ENCODE results near the gene DHRS7B. TPM values are rescaled to one million over a fixed set of nuclear protein-coding genes. Genes with fewer than 3 reads are reported as not detected.
"Not testable (repeated sequence)": the region's sequence is repeated elsewhere in the genome, so short reads cannot be mapped to it uniquely, and the experiment has no call there.

The DHRS7B gene
- polyA plus RNA-seq, 4 donors = 37.6 to 40.9 (median 39.6) TPM

DNA sequence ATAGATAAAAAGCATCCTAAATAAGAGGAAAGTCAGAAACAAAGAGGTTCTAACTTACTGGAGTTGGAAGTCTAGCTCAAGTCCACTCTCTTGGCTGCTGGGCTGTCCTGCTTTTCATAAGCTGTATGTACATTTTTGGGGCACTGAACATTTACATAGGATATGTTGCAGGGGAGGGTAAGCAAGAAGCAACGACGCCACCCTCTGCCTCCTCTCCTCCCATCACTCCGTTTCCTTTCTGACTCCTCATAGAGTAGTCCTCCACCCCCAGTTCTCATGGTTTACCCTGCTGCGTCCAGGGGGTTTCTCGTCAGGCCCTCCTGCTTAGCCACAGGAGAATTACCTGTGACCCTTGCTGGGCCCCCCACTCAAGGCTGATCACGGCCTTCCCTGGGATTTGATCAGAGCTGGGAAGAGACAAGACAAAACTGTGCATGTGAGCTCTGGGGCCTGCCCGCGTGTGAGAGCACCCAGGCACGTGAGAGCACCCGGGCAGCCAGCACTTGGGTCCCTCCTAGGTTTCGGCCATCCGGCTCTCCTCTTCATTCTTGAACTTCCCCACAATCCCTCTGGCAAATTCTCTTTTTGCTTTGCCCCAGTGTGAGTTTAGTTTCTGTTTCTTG lies 50.1 kb downstream of the DHRS7B start:
- DNase-seq (ENCODE audit: low read depth in 4 of 4, low spot score in 2 of 4) = no peak

DNA sequence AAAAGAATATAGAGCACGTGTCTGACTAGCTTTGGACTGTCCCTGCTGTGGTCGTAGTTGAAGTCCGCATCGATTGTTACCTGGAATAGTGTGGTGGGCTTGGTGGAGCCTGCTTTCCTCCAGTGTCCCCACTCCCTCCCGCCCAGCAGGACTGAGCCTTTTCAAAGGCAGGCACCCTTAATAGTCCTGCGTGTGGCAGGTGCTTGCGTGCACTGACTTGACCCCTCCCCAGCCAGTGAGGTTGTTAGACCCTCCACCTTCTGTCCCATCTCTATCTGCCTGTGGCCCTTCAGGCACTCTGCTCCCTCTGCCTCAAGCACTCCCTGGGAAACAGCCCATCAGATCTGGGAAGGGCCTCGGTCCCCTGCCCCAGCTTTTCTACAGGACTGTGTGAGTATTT lies 50.6 kb downstream of the DHRS7B start:
- DNase-seq (ENCODE audit: low read depth in 4 of 4, low spot score in 2 of 4) = no peak

DNA sequence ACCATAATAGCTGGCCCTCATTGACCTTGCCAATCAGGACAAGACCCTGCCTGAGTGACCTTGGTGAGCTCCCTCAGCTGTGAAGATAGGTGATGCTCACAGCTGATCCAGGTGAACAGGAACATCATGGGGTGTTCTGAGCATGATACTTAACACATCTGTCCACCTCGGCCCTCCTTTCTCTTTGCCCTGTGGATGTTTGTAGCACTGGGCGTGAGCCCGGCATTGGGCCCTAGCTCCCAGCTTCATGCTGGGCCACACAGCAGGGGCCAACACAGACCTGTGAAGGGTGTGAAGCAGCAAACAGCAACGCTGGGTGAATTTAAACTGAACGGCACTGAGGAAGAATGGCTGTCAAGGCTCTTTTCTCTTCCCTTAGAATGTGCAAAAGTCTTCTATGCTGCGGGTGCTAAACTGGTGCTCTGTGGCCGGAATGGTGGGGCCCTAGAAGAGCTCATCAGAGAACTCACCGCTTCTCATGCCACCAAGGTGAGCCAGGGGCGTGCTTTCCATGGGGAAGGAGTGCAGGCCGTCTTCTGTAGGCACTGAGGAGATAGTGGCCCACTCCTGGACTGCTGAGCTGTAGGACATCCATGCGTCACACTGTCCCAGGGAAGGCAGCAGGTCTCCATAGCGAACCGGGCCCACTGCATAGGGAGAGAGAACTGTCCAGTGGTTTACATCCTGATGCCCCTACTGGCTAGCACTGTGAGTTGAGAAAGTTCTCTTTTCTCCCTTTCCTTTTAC lies 51.3 kb downstream of the DHRS7B start:
- no peak for DNase-seq (ENCODE audit: low read depth in 4 of 4, low spot score in 2 of 4)

DNA sequence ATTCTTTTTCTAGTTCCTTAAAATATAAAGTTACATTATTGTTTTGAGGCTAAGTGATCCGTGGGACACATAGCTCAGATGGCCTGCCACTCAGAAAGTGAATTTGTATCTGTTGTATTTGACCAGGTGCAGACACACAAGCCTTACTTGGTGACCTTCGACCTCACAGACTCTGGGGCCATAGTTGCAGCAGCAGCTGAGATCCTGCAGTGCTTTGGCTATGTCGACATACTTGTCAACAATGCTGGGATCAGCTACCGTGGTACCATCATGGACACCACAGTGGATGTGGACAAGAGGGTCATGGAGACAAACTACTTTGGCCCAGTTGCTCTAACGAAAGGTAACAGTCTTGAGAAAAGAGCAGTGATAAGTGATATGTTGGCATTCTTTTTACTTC lies 56.7 kb downstream of the DHRS7B start:
- DNase-seq (ENCODE audit: low read depth in 4 of 4, low spot score in 2 of 4) = no peak

DNA sequence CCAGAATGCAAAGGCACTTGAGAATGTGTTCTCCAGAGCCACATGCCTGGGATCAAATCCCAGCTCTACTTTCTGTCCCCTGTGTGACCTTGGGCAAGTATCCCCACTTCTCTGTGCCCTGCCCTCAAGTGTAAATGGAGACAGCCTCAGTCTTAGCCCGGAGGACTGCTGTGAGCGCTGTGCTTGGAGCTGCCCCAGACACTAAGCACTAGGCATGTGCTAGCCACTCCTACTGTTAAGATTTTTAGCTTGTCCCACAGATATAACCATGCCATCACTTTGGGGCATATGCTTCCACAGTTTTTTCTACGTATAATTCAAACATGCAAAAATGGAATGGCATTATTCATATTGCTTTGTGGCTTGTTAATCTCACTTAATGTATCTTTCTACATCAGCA lies 57.8 kb downstream of the DHRS7B start:
- DNase-seq (ENCODE audit: low read depth in 4 of 4, low spot score in 2 of 4) = no peak

DNA sequence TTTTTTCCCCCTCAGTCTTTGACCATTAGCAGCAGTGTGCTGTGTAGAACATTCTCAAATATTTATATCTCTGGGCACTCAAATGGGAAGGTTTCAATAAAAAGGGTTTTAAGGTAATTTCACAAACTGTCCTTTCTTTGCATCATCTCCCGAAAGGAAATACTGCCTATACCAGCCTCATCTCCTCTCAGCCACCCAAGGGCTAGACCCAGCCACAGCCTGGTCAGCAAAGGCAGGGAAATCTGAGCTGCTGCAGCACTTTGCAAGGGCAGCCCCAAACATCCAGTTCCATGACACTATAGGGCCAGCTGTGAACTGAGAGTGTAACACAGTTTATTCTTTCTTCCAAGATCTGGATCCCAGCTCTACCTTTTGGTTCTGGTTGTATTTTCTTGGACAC lies 58.3 kb downstream of the DHRS7B start:
- DNase-seq (ENCODE audit: low read depth in 4 of 4, low spot score in 2 of 4) = no peak

DNA sequence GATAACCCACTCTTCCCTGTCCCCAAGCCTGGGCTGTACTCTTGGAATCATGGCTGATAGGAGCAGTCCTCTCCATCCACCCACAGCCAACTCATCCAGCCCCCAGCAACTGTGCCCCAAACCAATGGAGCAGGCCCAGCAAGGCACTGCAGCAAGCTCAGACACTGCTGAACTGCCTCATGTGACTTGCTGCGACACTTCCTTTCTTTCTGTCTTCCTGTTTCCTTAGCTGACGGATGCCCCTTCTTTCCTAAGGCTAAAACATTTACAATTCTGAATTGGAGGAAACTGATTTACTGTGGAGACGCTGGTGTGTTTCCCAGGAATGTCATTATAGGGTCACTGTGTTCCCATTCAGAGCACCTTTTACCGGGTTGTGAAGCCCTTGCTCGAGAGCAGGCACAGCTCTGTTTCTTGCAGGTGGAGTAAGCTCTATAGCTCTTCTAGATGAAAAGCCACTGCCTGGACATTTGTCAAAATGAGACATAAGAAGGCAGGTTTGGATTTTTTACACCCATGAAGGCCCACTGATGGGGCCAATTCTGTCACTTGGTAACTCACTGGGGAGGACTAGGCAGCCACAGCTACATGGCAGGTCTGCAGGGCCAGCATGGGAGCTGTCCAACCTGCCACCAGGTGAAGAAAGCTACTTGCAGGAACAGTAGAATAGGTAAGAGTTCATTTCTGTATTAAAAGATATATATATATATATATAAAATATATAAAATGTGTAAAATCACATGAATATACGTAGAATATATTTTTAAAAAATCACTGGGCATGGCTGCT lies 59.8 kb downstream of the DHRS7B start:
- no peak for DNase-seq (ENCODE audit: low read depth in 4 of 4, low spot score in 2 of 4)

DNA sequence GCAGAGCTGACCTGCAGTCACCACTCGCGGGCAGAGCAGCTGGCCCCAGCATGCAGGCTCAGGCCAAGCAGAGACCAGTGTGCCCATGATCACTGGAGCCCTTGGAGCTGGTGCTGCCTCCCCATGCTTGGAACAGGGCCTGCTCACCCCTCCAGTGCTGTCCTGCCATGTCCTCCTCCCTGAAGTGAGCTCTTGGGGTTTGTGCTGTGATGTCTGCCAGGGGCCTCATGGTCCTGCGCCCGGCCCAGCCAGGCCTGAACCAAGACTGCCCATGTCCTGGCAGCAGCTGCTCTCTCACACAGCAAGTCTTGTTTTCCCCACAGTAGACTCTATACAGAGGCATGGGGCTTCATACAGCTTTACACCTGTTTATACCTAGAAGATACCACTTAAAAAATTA lies 62.6 kb downstream of the DHRS7B start:
- DNase-seq (ENCODE audit: low read depth in 4 of 4, low spot score in 2 of 4) = no peak

DNA sequence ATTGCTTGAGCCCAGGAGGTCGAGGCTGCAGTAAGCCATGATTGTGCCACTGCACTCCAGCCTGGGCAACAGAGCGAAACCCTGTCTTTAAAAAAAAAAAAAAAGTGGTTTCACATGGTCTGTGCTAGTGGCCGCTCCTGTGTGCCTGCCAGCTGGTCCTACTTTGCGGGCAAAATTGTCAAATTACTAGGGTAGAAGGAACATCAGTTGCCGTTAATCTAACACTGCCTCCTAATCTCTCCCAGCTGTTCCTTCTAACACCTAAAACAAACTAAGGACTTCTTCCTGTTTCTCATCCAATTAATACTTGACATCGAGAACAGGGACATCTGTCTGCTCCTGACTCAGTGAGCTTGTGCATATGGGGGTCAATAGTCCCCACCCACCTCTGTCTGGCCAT lies 63.3 kb downstream of the DHRS7B start:
- DNase-seq (ENCODE audit: low read depth in 4 of 4, low spot score in 2 of 4) = no peak

DNA sequence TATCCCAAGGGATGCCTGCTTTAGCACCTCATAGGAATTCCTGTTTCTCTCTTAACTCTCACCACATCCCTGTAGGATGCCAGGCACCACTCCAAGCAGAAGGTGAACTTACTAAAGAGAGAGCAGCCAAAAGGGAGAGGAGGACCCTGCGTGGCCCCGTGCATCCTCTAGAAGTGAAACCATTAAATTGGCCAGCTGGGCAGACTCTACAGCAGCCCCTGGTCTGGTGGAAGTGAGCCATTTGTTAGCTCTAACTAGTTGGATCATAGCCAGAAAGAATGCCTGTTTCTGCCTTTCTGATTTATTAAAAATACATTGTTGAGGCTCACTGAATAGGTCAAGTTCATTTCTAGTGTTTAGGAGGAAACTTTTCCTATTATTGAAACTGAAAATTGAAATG lies 64.9 kb downstream of the DHRS7B start:
- DNase-seq (ENCODE audit: low read depth in 4 of 4, low spot score in 2 of 4) = no peak

DNA sequence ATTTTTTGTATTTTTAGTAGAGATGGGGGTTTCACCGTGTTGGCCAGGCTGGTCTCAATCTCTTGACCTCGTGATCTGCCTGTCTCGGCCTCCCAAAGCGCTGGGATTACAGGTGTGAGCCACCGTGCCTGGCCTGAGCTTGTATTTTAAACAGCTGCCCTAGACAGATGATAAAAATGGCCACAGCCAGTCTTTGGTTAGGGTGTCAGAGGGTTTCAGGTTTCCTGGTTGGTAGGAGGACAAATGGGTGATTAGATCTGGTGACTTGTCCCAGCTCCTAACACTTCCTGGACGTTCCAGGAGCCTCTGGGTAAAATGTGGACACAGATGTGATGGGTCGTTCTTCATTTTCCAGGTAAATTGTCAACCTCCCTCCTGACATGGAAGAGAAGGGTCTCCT lies 65.7 kb downstream of the DHRS7B start:
- DNase-seq (ENCODE audit: low read depth in 4 of 4, low spot score in 2 of 4) = not testable (repeated sequence)

DNA sequence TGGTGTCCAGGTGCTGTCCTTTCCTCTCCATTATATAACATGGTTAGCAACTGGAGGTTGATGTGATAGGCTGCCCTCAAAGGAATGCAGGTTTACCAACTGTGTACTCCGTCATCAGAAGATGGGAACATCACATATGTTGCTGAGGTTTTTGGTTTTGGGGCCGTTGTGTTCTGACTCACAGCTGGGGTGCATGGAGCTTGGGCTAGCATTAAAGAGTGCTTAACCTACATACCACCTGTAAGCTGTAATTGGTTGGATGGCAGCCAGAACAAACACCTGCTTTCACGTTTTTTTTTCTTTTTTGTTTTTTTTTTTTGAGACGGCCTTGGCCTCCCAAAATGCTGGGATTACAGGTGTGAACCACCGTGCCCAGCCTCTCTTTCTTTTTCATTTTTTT lies 66.3 kb downstream of the DHRS7B start:
- no peak for DNase-seq (ENCODE audit: low read depth in 4 of 4, low spot score in 2 of 4)

DNA sequence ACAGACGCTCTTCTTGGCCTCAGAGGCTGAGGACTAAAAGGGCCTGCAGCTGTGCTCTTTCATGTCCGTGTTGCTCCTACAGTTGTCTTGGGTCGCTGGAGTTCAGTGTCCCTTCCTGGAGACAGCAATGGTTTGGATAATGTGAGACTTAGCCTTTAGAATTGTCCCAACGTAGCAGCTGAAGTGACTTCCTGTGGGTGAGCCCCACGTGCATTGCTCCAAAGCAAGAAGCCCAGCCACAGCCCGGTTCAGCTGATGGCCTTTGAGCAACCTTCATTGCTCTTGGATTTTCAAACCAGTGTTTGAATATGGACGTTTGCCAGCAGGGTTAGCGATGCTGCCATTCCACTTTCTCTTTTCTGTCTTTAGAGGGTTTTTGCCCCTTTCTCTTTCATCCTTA lies 67.5 kb downstream of the DHRS7B start:
- DNase-seq (ENCODE audit: low read depth in 4 of 4, low spot score in 2 of 4) = no peak

DNA sequence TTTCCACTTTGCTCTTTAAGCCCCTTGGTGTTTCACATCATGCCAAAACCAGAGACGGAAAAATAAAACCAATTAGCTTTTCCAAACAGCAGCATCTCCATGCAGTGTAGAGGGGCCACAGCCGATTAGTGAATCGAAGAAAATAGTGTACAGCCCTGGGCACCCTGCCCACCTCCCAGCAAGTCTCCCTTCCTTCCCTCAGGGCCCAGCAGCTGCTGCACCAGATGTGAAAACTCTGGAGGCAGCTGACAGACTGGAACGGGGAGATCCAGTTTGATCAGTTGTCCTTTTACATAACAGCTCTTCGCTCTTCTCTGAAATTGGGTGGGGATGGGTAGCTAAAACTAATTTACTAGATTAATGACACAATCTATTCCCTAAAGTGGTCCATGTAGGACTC lies 67.9 kb downstream of the DHRS7B start:
- DNase-seq (ENCODE audit: low read depth in 4 of 4, low spot score in 2 of 4) = no peak

DNA sequence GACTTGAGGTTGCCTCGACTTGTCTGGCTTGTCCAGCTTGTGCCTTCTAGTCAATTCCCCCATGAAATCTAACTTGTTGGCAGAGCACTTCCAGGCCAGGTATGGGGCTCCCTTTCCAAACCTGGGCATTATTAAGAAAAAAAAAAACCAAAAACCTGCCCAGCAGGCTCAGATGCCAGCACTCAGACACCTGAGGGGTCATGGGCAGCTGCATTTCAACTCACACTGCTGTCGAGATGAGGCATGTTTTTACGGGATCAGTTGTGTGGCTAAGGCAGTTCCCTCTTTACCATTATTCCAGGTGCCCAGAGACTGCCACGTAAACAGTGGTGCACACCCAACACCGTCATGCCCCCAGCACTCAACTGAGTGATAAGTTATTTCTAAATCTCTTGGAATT lies 69.4 kb downstream of the DHRS7B start:
- DNase-seq (ENCODE audit: low read depth in 4 of 4, low spot score in 2 of 4) = no peak

DNA sequence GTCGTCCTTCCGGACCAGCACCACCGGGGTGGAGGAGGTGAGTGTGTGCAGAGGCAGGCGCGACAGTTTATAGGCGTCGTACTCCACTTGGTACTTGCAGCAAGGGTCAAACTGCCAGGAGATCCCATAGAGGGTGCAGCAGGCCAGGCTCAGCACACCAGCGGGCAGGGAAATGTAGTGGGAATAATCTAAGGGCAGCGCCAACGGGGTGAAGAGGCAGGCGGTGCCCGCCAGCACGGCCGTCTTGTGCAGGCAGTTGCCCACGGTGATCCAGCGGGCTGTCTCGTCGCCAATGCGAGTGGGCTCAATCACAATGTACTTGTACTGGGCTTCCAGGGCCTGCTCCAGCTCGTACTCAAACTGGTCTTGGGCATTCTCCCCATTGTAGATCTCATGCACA lies 71.6 kb downstream of the DHRS7B start:
- DNase-seq (ENCODE audit: low read depth in 4 of 4, low spot score in 2 of 4) = no peak

DNA sequence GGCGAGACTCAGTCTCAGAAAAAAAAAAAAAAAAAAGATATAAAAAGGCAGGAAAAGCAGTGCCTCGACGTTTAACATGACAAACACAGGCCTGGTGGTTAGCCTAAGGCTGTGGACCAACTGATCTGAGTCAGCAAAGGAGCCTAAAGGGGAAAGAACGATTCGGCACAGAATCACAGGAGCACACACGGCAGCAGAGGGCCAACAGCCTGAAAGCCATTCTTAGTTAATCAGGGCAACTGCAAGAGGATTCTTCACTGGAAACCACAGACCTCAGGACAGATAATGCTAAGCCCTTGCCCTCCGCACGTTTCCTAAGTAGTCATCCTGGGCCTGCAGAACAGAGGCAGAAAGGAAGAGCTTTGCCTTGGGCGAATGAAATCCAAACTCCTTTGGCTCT lies 72.5 kb downstream of the DHRS7B start:
- no peak for DNase-seq (ENCODE audit: low read depth in 4 of 4, low spot score in 2 of 4)

DNA sequence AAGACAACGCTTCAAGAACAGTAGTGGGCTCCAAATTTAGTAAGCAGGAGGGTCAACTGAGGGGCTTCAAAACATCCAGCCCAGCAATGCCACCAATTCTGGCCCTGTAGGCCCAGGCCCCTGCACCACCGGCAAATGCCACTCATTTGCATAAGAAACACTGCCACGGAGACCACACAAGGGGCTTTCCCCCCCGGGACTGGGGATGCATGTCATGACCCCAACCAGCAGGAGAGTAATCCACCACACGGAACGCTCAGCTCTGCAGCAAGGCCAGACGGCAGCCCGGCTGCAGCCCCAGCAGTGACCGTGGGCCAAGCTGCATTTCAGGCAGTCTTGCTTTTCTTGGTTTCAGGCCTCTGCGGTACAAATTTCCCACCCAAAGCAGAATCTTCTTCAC lies 73.1 kb downstream of the DHRS7B start:
- no peak for DNase-seq (ENCODE audit: low read depth in 4 of 4, low spot score in 2 of 4)

DNA sequence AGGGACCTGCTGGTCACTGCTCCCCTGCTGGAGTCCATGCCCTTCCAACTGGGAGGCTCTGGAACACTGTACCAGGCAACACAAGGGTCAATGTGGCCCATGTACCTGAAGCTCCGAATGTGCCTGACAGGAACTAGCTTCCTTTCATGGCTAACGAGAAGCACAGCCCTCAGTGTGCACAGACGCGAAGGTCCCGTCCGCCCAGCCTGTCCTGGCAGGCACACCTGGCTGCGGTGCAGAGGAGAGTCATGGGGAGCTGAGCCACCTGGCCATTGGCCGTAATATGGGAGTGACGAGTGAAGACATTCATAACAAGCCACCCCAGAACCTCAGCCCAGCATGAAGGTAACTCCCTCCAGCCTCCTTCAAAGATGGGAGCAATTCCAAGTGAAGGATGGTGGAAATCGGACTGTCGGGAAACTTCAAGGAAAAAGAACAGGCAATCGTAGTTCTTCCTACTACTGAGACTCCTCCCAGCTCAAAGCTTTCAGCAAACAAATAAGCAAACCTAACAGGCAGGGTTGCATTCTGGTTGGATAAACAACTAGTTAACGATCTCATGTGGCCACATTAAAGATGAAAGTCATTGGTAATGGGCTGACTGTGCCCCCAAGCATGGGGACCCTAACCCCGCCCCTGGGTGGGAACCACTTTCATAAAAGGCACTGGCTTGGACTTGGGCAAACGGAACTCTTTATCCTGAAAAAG lies 74.0 kb downstream of the DHRS7B start:
- no peak for DNase-seq (ENCODE audit: low read depth in 4 of 4, low spot score in 2 of 4)

DNA sequence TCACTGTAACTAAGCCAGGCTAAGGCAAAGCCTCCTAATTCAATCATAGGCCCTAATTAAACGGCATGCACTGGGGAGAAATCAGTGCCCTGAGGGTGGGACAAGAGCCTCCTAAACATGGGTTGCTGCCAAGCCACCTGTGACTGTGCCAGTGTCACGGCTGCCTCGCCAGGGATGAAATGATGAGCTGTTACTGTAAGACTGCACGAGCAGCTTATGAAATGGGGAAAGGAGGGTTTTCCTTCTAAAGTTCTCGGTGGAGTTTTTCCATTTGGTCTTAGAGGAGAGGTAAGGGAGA lies 74.5 kb downstream of the DHRS7B start:
- DNase-seq (ENCODE audit: low read depth in 4 of 4, low spot score in 2 of 4) = no peak

DNA sequence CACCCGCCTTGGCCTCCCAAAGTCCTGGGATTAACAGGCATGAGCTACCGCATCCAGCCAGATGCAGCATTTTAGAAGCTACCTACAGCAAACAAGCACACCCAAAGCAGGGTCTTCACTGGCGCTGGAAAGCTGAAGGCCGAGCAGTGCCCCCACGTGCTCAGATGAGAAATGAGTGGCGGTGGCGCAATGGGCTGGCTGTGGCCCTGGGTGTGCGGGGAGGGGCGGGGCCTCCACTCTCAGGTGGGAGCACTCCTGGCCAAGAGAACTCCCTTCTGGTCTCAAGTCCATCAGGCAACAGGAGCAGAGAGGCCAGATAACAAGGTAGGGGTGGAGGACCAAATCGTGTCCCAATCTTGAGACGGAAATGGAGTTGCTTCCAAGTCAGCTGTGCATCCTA lies 75.1 kb downstream of the DHRS7B start:
- no peak for DNase-seq (ENCODE audit: low read depth in 4 of 4, low spot score in 2 of 4)
